Upper lobe of left lung (tissue), 4 donors: ENCODE data around the gene GRID1.

Experiments
- EP300 ChIP-seq, 4 donors: sonication (generic); formaldehyde crosslinking; IDR thresholded peaks; one replicate each; pipeline ENCODE4 v1.5.1; 2017; ENCODE audit warnings: antibody characterized with exemption in 4 of 4, control low read depth in 2 of 4
- POLR2AphosphoS5 ChIP-seq, 2 donors: sonication (generic); formaldehyde crosslinking; IDR thresholded peaks; one replicate each; pipeline ENCODE4 v1.5.1; 2017; ENCODE audit warnings: antibody characterized with exemption in 2 of 2
- TF ChIP-seq, protein P1 (sequence below), 6 experiments: fragments of 450-650 bp in 4 of 6; fragments of 200-600 bp in 2 of 6; sonication (generic) in 2 of 6; IDR thresholded peaks; one replicate each; pipeline ENCODE4 v1.5.1; 2016 to 2019; ENCODE audit warnings: antibody characterized with exemption in 6 of 6

DNA sequence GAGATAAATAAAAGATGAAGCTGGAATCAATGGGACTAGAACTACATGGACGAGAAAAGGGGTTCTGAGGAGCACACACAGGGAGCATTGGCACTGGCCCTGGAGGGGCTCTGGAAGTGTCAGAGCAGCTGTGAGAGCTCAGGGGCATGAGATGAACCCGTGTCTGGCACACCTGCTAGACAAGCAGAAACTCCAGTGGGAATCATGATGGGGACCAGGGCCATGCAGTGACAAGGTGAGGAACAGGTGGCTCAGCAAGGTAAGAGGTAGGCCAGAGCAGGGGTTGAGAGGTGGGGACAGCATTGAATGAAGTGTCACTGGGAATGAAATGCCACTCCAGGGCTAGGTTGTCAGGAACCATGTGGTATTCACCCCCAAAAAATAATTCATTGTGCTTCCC is 588.5 kb downstream of the GRID1 start:
- TF ChIP-seq, protein P1, sequence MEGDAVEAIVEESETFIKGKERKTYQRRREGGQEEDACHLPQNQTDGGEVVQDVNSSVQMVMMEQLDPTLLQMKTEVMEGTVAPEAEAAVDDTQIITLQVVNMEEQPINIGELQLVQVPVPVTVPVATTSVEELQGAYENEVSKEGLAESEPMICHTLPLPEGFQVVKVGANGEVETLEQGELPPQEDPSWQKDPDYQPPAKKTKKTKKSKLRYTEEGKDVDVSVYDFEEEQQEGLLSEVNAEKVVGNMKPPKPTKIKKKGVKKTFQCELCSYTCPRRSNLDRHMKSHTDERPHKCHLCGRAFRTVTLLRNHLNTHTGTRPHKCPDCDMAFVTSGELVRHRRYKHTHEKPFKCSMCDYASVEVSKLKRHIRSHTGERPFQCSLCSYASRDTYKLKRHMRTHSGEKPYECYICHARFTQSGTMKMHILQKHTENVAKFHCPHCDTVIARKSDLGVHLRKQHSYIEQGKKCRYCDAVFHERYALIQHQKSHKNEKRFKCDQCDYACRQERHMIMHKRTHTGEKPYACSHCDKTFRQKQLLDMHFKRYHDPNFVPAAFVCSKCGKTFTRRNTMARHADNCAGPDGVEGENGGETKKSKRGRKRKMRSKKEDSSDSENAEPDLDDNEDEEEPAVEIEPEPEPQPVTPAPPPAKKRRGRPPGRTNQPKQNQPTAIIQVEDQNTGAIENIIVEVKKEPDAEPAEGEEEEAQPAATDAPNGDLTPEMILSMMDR (IDR thresholded peaks at IDR 0.05), result no peak
- TF ChIP-seq EP300 (IDR thresholded peaks at IDR 0.05), result no peak
- TF ChIP-seq POLR2AphosphoS5 (IDR thresholded peaks at IDR 0.05), result no peak
